Heart left ventricle (tissue), 16 donors: ENCODE results near the gene UBASH3A. TPM values are rescaled to one million over a fixed set of nuclear protein-coding genes. Genes with fewer than 3 reads are reported as not detected.

Experiments used
- ATAC-seq, 4 donors: fragments of 200-7000 bp; cut with Tn5 transposase; one replicate each; pipeline ENCODE4 v1.9.1; 2020 to 2022; ENCODE audit warnings: moderate library complexity in 4 of 4, mild to moderate bottlenecking in 3 of 4, moderate number of reproducible peaks in 1 of 4
- DNase-seq, 5 donors: peaks; one replicate each; pipeline ENCODE4 v3.0.0-alpha.2; 2020
- H3K27ac ChIP-seq, 12 donors: fragments of 200-600 bp; sonication (generic) in 4 of 12; one replicate each; pipeline versions ENCODE4 v1.5.0 to v1.8.0; 2016 to 2022; ENCODE audit warnings: mild to moderate bottlenecking in 2 of 12
- H3K27me3 ChIP-seq, 9 donors: fragments of 200-600 bp; sonication (generic) in 2 of 9; one replicate each; pipeline versions ENCODE4 v1.5.1 to v1.8.0; 2016 to 2022; ENCODE audit warnings: mild to moderate bottlenecking in 3 of 9
- H3K36me3 ChIP-seq, 9 donors: fragments of 200-600 bp; sonication (generic) in 2 of 9; one replicate each; pipeline versions ENCODE4 v1.5.0 to v1.8.0; 2018 to 2022; ENCODE audit warnings: mild to moderate bottlenecking in 2 of 9
- H3K4me1 ChIP-seq, 12 donors: fragments of 200-600 bp; sonication (generic) in 4 of 12; one replicate each; pipeline versions ENCODE4 v1.5.0 to v1.8.0; 2016 to 2022; ENCODE audit warnings: mild to moderate bottlenecking in 3 of 12
- H3K4me3 ChIP-seq, 12 donors: fragments of 200-600 bp; sonication (generic) in 4 of 12; one replicate each; pipeline versions ENCODE4 v1.5.0 to v1.8.0; 2017 to 2022; ENCODE audit warnings: mild to moderate bottlenecking in 9 of 12, moderate library complexity in 4 of 12
- H3K9me3 ChIP-seq, 12 donors: fragments of 200-600 bp; sonication (generic) in 4 of 12; one replicate each; pipeline versions ENCODE4 v1.5.0 to v1.8.0; 2016 to 2022; ENCODE audit warnings: mild to moderate bottlenecking in 1 of 12
- CTCF ChIP-seq, 12 donors: fragments of 200-600 bp; sonication (generic) in 4 of 12; IDR thresholded peaks; one replicate each; pipeline versions ENCODE4 v1.5.0 to v1.8.0; 2018 to 2022; ENCODE audit warnings: antibody characterized with exemption in 12 of 12, mild to moderate bottlenecking in 5 of 12
- POLR2A ChIP-seq, 2 donors: fragments of 450-650 bp; IDR thresholded peaks; one replicate each; pipeline ENCODE4 v1.6.1; 2017; ENCODE audit warnings: antibody characterized with exemption in 2 of 2, mild to moderate bottlenecking in 2 of 2, moderate library complexity in 2 of 2
- WGBS, 4 donors: extraction: QIAGEN DNeasy Blood & Tissue Kit in 2 of 4; methylation state at CpG; one replicate each; pipeline versions ENCODE4 v1.1.5 to v1.1.7; 2013 to 2018; 5-methylcytosine and 5-hydroxymethylcytosine counted together
- intact Hi-C, 10 donors: fragments of 100-400 bp; cut with DNase I; formaldehyde crosslinking; loops; one replicate each; pipeline versions ENCODE4 v1.11.1 to v1.14.2; 2022
- polyA plus RNA-seq, 2 donors: library from polyadenylated mRNA; stranded (reverse); fragments of 200-250 nt; gene quantifications; one replicate each; pipeline ENCODE4 v1.2.3, GENCODE V29; 2013
- total RNA-seq, 9 donors: library from RNA; depleted of rRNA in 2 of 9; stranded (reverse); fragments of >200 nt in 2 of 9; fragmentation: NEBNext Ultra II Directional in 3 of 9; extraction: Animal tissue kit (Norgen Biotek cat#: 25700) in 3 of 9; gene quantifications; one replicate each; pipeline versions ENCODE4 v1.1.0 to v1.2.4, GENCODE V29; 2016 to 2023
- donor health status: ischemic (EF 13 %, LVEDD 7.1; RV severe dilation, severe dysfunction).
- donor health status: healthy with polysubstance abuse.
- donor health status: DM: no; HTN: yes; CAD: no.
- donor health status: DM: no; HTN: no; CAD: no.
- donor health status: ischemic (EF 25% LVEDD 6.9; RV normal size, moderate dysfunction).
- donor health status: ischemic (EF 25% LVEDD 5.7; RV mildly dilated, moderate dysfunction).
- donor health status: healthy.
- donor health status: DM: yes; HTN: yes; CAD: no.
- donor health status: ischemic (EF 35%, LVEDD 5.7; RV mildly dilated, moderate dysfunction).
- donor health status: nonischemic (EF 11% LVEDD 7.7; RV severe dilation, severe dysfunction).
- donor health status: DM: yes; HTN: yes; CAD: no.
- donor health status: PGD.
- donor health status: ischemic (EF 29% LVEDD 5.4; RV normal size, mild dysfunction).
- donor health status: nonischemic (EF 23%, LVEDD 6.1; RV moderate dilation, normal function).

UBASH3A gene
- total and polyA plus RNA-seq, 11 donors: 0.04 to 2.4 (median 0.47) TPM; not detected in 7

GRCh38 chr21:42443181-42443785 is 39.6 kb downstream of the UBASH3A start:
- WGBS, 4 donors: 84 to 85% (median 85%) methylated on average over 13 to 15 of the region's 15 CpGs
- H3K9me3 ChIP-seq: no peaks in the 10 kb centered on the region
- no peak for DNase-seq
- H3K27me3 ChIP-seq: peaks cover 0 to under 1% (median 0%) of the 10 kb centered on the region in 9 donors
- no peaks in the 10 kb centered on the region for H3K4me1 ChIP-seq
- H3K36me3 ChIP-seq: no peaks in the 10 kb centered on the region
- H3K4me3 ChIP-seq: no peak overlapping the region
- ATAC-seq: no peak
- intact Hi-C loops: loop anchor here in 5 of 10 donors (10.0 kb wide), 2 partner anchors 108 to 128 kb away; partner anchors contain the start of gene TFF3 (in 3 of the 5)
- TF ChIP-seq POLR2A (IDR thresholded peaks at IDR 0.05) (no peak), CTCF (IDR thresholded peaks at IDR 0.05) (no peak)
- H3K27ac ChIP-seq: no peak overlapping the region

- Histone ChIP-seq H3K4me1 (no peaks in the 10 kb centered on the region), H3K4me3 (no peak overlapping the region), H3K27ac (no peak overlapping the region), H3K9me3 (no peaks in the 10 kb centered on the region), H3K36me3 (no peaks in the 10 kb centered on the region), H3K27me3 (no peaks in the 10 kb centered on the region)
- no peak for TF ChIP-seq CTCF (IDR thresholded peaks at IDR 0.05)
- no peak for TF ChIP-seq POLR2A (IDR thresholded peaks at IDR 0.05)
- 73 to 83% (median 79%) methylated on average over 25 to 34 of the region's 34 CpGs for WGBS, 4 donors
- DNase-seq (no peak), ATAC-seq (no peak)
- intact Hi-C loops: loop anchor here in 5 of 10 donors (10.0 kb wide), 2 partner anchors 109 to 129 kb away; partner anchors contain the start of gene TFF3 (in 3 of the 5)
These were observed 40.4 kb downstream of the UBASH3A start for GRCh38 chr21:42443876-42444744.

GRCh38 chr21:42444745-42445059 is 41.0 kb downstream of the UBASH3A start:
- H3K9me3 ChIP-seq: no peaks in the 10 kb centered on the region
- H3K4me3 ChIP-seq: no peak overlapping the region
- no peaks in the 10 kb centered on the region for H3K36me3 ChIP-seq
- 79 to 85% (median 83%) methylated on average over 10 of the region's 10 CpGs for WGBS, 4 donors
- ATAC-seq: no peak
- no peak overlapping the region for H3K27ac ChIP-seq
- H3K4me1 ChIP-seq: peaks cover 0 to 2% (median 0%) of the 10 kb centered on the region in 12 donors
- intact Hi-C loops: loop anchor here in 9 of 10 donors (5.0 to 10.0 kb wide), 7 partner anchors 107 to 302 kb away; partner anchors contain the start of gene TFF3 (in 3 of the 9)
- DNase-seq: no peak
- TF ChIP-seq POLR2A (IDR thresholded peaks at IDR 0.05) (no peak), CTCF (IDR thresholded peaks at IDR 0.05) (no peak)
- no peaks in the 10 kb centered on the region for H3K27me3 ChIP-seq

DNA sequence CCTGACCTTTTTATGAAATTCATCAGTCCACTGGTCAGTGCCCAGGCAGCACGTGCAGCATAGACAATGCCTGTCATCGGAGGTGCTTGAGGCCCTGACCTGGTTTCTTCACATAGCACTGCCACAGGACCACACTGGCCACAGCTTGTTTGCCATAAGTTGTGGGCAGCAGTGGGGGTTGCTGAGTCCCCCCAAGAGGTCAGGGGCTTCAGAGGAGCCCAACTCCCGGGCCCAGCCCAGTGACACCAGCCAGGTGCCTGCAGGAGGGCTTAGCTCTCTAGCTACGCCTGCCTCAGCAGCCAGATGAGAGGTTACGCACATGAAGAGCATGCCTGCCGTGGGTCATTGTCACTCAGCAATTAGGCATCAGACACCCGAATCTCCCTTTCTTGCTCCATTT is 41.6 kb downstream of the UBASH3A start:
- no peaks in the 10 kb centered on the region for H3K9me3 ChIP-seq
- intact Hi-C loops: loop anchor here in 9 of 10 donors (5.0 to 10.0 kb wide), 7 partner anchors 108 to 303 kb away; partner anchors contain the start of gene TFF3 (in 3 of the 9)

More for the DNA sequence above, 41.6 kb downstream of the UBASH3A start:
- Histone ChIP-seq H3K4me1 (peaks cover 0 to 4% (median 0%) of the 10 kb centered on the region in 12 donors), H3K27ac (no peak overlapping the region), H3K36me3 (no peaks in the 10 kb centered on the region), H3K4me3 (no peak overlapping the region), H3K27me3 (no peaks in the 10 kb centered on the region)
- ATAC-seq (no peak), DNase-seq (no peak)
- TF ChIP-seq POLR2A (IDR thresholded peaks at IDR 0.05) (no peak), CTCF (IDR thresholded peaks at IDR 0.05) (no peak)
- 76 to 80% (median 78%) methylated on average over 5 to 7 of the region's 7 CpGs for WGBS, 4 donors
